Left ventricle myocardium superior (tissue), 1 donor: ENCODE data around the gene OR2A5. TPM values are rescaled to one million over a fixed set of nuclear protein-coding genes. Genes with fewer than 3 reads are reported as not detected.
"Not testable (repeated sequence)": the region's sequence is repeated elsewhere in the genome, so short reads cannot be mapped to it uniquely, and the experiment has no call there.

Experiments used
- ATAC-seq: fragments of 200-7000 bp; cut with Tn5 transposase; one replicate; pipeline ENCODE4 v1.9.1; 2020; ENCODE audit warnings: mild to moderate bottlenecking, moderate library complexity
- DNase-seq: peaks from one replicate; pipeline ENCODE4 v3.0.0-alpha.2; 2020
- intact Hi-C: fragments of 100-400 bp; cut with micrococcal nuclease; formaldehyde crosslinking; loops from one replicate; pipeline ENCODE4 v1.11.0; 2022
- total RNA-seq: library from RNA; stranded (reverse); fragmentation: NEBNext Ultra II Directional; extraction: Animal tissue kit (Norgen Biotek cat#: 25700); gene quantifications from one replicate; pipeline ENCODE4 v1.2.1, GENCODE V29; 2021
- donor health status: DM: no; HTN: yes; CAD: no; lungs with severe emphysema.

OR2A5 gene
- total RNA-seq, 1 donor from 2014 or later, result not detected

DNA sequence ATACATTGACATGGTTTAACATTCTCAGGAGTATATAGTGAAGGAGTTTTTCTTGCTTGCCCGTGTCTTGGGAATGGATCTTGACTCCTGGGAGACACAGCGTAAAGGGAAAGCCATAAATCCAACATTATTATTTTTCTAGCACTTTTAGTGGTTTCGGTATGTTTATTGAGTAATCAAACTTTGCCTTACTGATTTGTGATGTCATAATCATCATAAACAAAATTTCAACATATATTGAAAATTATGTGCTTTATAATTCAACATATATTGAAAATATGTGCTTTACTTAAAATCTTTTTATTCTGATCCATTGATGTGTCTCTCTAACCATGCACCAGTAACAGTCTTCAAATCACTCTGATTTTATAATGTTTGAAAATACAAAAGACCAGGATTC is 20.2 kb upstream of the OR2A5 start:
- intact Hi-C loops, result no loop called here
- DNase-seq, result no peak
- ATAC-seq, result no peak

DNA sequence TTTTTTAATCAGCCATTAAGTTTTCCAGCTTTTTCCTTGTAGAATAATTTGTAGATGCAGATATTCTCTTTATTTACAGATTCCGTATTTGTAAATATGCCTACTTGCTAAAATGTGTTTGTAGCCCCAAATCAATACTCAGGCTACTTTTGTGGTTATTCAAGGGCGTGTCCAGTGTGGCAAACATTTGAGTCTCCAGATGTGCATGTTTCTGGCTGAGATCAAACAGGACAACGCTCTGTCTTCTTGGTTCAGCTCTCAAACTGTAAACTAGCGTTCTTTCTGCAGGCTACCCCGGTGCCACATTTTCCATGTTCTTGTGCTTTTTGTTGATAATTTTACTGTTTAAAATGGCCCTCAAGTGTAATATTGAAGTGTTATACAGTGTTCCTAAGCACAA is 16.2 kb upstream of the OR2A5 start:
- DNase-seq (no peak), ATAC-seq (no peak)
- intact Hi-C loops, result no loop called here

DNA sequence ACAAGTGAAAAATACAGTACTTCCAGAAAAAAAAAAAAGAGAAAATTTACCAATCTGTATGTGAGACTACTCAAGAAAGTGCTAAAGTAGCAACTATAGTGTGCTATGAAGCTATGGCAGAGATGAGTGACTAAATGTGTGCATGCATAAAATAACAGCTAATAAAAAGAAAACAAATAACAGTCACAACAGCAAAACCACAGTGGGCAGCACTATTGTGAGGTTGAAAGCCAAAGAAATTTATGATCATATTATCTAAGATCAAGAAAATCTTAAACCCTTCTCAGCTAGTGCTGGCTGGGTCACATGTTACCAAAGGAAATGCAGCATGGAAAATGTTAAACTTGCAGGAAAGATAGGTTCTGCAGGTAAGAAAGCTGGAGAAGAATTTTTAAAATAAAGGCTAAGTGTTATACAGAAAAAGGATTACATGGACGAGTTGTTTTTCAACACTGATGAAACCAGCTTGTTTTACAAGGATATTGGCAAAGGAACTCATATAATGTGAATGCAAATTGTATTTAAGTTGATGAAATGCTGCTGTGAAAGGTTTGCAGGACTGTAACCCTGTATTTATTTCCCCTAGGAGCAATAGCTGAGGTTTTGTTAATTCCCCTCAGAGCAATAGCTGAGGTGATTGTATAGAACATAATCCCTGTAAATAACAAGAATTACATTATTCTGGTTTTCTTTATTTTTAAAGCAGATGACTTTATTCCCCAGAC is 15.6 kb upstream of the OR2A5 start:
- intact Hi-C loops, result no loop called here
- DNase-seq (no peak), ATAC-seq (no peak)

DNA sequence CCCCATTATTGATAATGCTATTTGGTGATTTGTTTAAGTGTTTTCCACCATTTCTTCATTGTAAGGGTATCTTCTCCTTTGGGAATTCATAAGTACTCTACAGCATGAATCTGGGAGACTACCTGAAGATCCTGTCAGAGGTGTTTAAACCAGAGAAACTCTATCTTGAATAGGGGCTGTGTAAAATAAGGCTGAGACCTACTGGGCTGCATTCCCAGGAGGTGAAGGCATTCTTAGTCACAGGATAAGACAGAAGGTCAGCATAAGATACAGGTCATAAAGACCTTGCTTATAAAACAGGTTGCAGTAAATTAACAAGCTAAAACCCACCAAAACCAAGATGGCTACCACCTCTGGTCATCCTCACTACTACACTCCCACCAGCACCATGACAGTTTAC is 13.4 kb upstream of the OR2A5 start:
- no peak for DNase-seq

DNA sequence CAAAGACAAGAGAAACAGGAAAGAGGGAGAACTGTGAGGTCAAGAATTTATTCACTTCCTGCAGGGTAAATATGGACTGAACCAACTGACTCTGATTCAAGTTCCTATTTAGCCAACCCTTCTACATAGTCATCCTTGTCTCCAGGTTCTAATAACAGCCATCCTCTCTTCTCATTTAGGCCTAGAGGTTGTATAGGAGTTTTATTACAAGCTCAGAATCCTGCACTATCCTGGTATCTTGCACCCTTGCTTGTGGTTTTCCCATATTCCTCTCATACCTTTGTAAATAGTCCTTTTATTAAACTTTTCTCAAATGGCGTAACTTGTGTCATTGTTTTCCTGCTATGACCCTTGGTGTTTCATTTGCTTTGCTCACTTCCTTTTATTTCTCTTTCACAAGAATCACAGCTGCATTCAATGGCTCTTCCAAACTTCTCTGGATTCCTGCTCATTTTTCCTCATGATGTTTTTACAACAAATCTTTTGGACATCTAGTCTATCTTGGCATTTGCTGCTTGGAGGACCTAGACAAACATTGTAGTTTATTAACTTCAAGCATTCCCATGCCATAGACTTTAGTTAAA is 12.4 kb upstream of the OR2A5 start:
- intact Hi-C loops, result no loop called here
- DNase-seq (no peak), ATAC-seq (peak; percentile 41)

More for the DNA sequence above, 13.4 kb upstream of the OR2A5 start:
- ATAC-seq, result no peak
- intact Hi-C loops, result no loop called here

DNA sequence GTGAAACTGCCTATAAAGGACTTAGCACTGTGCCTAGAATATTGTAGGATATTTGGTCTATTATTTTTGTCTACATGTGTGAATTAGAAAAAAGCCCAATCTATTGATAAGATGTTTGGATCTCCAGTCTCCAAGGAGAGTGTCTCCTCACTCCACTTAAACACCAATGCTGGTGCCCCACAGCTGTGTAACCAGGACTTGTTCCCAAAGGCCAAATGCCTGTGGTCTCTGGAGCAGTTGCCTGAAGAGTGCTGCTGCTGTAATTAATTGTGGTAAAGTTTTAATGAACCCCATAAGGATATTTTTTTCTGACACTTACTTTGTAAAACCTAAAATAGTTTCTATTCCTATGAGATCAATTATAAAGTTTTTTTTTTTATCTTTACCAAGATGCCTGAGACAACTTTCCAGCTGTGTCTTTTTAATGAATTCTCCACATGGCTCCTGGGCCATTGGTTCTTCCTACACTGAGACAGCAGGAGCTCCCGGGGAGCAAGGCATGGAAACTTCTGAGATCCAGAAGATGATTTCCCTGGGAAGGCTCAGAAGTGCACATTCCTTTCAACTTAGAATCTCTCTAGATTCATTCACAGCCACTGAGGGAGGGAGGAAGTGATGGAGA is 11.2 kb upstream of the OR2A5 start:
- ATAC-seq (peak; percentile 81), DNase-seq (no peak)
- intact Hi-C loops, result no loop called here

DNA sequence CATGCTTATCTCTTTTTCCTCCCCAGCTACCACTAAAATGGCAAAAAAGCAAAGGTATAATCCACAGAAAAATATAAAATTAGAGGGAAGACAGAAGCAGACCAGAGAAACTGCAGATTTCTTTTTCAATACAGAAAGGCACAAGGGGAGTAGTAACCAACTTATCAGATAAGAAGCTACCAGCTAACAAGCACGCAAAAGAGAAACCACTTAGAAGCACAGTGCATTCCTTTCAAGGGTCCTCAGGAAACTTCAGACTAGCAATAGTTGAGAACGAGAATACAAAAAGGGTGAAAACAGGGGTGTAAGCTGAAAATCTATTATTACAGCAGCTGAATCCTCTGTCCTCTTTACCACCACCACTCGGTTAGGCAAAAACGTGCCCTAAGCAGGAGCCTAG is 9.9 kb upstream of the OR2A5 start:
- intact Hi-C loops, result no loop called here
- DNase-seq (no peak), ATAC-seq (no peak)

DNA sequence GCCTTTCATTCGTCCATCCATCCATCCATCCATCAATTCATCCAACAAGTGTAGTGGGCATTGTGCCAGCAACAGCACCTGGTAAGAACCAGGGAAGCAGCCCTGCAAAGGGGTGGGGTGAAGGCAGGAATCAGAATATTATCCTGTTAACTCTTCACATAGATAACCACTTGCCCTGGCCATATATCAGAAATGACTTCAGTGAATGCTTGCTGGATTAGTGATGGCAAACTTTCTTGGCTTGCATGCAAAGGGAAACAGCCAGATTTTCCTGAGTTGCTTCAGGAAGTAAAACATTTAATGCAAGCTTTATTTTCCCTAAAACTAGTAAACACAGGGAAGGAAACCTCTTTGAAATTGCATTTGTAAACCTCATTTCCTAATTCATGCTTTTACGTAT is 743 bp downstream of the OR2A5 start:
- intact Hi-C loops, result no loop called here
- no peak for DNase-seq
- no peak for ATAC-seq

DNA sequence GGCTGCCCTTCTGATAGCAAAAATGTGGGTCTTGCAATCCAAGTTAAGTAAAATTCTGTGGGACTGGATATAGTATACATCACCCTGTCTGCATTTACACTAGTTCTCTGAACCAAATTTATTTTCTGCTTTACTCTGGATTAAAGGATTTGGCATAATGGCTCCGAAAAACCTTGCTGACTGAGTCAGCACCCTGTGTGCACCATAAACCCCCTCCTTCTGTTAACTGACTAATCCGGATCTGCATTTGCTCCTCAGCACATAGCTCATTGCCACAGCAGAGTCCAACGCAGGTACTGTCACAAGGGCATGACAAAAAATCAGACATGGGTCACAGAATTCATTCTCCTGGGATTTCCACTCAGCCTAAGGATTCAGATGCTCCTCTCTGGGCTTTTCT is 1.3 kb downstream of the OR2A5 start:
- intact Hi-C loops, result no loop called here
- DNase-seq, result no peak
- no peak for ATAC-seq

DNA sequence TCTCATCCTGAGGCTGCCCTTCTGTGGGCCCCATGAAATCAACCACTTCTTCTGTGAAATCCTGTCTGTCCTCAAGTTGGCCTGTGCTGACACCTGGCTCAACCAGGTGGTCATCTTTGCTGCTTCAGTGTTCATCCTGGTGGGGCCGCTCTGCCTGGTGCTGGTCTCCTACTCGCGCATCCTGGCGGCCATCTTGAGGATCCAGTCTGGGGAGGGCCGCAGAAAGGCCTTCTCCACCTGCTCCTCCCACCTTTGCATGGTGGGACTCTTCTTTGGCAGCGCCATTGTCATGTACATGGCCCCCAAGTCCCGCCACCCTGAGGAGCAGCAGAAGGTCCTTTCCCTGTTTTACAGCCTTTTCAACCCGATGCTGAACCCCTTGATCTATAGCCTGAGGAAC is 2.1 kb downstream of the OR2A5 start:
- ATAC-seq, DNase-seq, intact Hi-C loops: not testable (repeated sequence)

DNA sequence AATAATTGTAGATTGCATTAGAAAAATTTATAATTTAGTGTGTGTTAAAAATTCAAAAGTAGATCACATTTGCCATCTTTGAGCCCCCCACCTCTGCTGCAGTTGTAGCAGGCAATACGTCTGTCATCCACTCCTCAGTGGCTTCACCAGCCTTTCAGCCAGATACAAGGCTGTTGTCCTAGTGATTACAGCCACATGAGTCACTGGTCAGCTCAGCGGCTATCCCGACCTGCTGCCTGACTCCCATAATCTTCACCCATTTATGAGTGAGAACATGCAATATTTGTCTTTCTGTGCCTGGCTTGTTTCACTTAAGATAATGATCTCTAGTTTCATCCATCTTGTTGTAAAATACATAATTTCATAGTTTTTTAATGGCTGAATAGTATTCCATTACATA is 9.2 kb downstream of the OR2A5 start:
- DNase-seq (no peak), ATAC-seq (no peak)
- intact Hi-C loops, result no loop called here

DNA sequence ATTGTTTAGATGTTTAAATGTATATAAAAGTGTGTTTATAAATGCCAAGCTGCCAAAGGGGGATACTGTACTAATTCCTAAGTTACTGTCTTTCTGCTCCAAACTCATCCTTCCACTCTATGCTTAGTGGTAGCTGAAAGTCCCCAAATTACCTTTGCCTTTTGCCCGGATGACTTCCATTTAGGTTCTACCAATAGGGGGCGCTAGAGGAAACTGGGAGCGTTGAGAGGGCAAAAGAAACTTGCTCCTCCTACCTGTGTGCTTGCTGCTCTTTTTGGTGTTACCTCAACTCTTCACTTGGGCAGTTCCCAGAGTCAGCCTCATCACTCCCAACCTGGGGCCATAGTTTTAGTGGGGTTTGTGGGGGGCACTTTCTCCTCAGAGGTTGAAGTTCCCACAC is 15.0 kb downstream of the OR2A5 start:
- no peak for DNase-seq
- intact Hi-C loops, result no loop called here
- no peak for ATAC-seq

DNA sequence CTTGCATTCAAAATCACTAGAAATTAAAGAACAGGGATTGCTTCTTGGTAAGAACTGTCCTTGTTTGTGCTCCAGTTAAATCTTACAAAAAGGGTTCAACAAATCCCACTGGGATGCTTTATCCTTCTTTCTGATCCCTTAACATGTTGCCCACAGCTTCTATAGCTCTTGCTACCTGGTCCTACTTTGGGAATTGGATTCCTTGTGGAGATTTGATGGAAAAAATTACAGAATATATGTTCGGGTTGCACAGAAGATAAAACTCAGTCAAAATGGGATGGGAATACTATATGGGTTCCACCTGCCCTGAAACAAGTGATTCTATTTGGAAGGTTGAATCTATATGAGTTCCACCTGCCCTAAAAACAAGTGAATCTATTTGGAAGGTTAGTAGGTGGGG is 20.8 kb downstream of the OR2A5 start, which contains the start of gene OR2A25:
Gene OR2A25, plus strand, starts transcription at position 301 of the 400 bp plus-strand sequence. CDS start 4,409 bp downstream, outside the sequence.
- intact Hi-C loops, result no loop called here

DNA sequence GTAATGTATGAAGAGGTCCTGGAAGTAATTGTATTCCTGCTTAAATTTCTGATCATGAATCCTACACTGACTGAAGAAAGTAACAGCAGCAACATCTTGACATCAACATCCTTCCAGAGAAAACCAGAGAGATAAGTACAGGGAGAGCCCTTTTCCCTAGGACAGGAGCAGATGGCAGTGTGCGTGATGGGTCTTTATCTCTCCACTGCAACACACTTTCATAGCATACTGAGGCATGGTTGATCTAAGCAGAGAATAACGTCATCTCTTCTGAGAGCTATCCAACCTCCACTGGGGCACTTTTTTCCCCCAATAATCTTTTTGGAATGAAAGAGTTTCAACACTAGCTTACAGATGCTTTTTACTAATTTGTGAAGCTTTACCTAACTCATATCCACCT is 21.2 kb downstream of the OR2A5 start:
- ATAC-seq (no peak), DNase-seq (no peak)

More for the DNA sequence above, 20.8 kb downstream of the OR2A5 start, which contains the start of gene OR2A25:
- ATAC-seq, result no peak
- no peak for DNase-seq

DNA sequence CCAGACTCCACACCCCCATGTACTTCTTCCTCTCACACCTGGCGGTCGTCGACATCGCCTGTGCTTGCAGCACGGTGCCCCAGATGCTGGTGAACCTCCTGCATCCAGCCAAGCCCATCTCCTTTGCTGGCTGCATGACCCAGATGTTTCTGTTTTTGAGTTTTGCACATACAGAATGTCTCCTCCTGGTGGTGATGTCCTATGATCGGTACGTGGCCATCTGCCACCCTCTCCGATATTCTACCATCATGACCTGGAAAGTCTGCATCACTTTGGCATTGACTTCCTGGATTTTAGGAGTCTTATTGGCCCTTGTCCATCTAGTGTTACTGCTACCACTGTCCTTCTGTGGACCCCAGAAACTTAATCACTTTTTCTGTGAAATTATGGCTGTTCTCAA is 25.6 kb downstream of the OR2A5 start:
- intact Hi-C loops, result no loop called here
- no peak for ATAC-seq

More for the DNA sequence above, 21.2 kb downstream of the OR2A5 start:
- intact Hi-C loops, result no loop called here

DNA sequence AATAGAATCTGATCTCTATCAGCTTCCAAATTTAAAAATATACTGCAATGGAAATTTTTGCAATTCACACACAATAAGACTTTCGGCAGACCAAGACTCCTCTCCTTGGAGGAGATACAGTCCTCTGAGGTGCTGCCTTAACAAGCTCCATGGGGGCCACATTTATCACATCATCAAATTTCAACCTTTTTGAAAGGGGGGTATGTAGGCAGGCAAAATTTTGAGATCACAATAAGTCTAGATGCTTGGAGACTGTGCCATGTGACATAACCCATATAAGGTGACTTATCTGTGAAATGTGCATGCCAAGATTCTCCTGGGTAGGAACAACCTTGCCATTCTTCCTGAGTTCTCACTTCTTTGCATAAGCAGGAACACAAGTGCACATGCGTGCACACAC is 37.2 kb downstream of the OR2A5 start, which contains the start of gene OR2A12:
Gene OR2A12, plus strand, starts transcription at position 301 of the 400 bp plus-strand sequence. CDS start 8,830 bp downstream, outside the sequence.
- DNase-seq (no peak), ATAC-seq (no peak)
- intact Hi-C loops, result no loop called here

More for the DNA sequence above, 25.6 kb downstream of the OR2A5 start:
- no peak for DNase-seq

DNA sequence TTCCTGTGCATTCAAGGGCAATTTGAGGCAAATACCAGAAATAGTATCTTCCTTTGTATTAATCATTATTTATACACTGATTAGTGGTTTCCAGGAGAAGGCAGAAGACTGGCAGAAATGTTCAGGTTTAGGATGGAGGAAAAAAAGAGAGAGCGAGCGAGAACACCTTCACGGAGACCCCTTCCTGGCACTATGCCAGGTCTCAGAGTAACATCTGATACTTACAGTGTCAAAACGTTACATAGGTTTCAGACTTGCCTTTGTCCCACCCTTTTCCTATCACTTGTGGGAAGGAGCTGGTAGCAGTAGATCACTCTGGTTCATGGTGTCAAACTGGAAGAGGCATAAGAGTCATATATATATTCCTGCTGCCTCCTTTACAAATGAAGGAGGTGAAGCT is 38.0 kb downstream of the OR2A5 start:
- ATAC-seq, result no peak

DNA sequence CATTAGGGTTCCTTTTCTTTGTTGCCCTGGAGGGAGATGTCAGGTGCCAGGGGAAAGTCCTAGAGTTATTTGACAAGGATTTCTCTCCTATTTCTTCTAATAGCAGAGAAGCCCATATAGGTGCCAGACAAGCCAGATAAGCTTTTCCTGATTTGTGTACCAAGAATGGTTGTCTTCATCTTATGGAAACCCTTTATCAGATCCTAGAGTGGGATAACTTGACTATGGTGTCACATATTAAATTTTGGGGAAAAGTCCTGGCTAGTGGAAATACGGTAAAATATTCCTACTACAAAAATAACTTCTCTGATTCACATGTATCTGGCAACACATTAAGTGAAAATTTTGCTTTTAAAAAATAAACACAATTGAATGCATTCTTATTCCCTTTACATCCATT is 38.5 kb downstream of the OR2A5 start:
- intact Hi-C loops, result no loop called here
- ATAC-seq (no peak), DNase-seq (no peak)

More for the DNA sequence above, 38.0 kb downstream of the OR2A5 start:
- DNase-seq, result no peak
- intact Hi-C loops, result no loop called here

DNA sequence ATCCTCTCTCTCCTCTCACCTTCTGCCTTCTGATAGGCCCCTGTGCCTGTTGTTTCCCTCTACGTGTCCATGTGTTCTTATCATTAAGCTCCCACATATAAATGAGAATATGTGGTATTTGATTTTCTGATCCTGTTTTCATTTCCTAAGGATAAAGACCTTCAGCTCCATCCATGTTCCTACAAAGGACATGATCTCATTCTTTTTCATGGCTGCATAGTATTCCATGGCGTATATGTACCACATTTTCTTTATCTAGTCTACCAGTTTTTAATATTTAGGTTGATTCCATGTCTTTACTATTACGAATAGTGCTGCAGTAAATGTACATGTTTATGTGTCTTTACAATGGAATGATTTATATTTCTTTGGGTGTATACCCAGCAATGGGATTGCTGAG is 41.9 kb downstream of the OR2A5 start:
- no peak for DNase-seq
- intact Hi-C loops, result no loop called here
- ATAC-seq, result no peak

DNA sequence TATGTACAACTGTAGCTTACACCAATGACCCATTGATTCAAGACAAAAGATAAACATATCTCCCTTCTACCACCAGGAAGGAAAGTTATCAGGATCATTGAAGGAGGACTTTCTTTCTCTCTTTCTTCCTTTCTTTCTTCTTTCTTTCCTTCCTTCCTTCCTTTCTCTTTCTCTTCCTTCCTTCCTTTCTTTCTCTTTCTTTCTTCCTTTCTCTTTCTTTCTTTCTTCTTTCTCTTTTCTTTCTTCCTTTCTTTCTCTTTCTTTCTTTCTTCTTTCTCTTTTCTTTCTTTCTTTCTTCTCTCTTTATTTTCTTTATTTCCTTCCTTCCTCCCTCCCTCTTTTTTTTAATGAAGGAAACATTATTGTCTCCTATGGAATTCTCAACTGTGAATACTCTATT is 50.0 kb downstream of the OR2A5 start:
- intact Hi-C loops, result no loop called here

More for the DNA sequence above, 50.0 kb downstream of the OR2A5 start:
- ATAC-seq (no peak), DNase-seq (no peak)
